ENCODE results near the gene GGCX.
A peak's percentile ranks its signal among the peaks of the same experiment; 100 is the strongest.

The GGCX gene

DNA sequence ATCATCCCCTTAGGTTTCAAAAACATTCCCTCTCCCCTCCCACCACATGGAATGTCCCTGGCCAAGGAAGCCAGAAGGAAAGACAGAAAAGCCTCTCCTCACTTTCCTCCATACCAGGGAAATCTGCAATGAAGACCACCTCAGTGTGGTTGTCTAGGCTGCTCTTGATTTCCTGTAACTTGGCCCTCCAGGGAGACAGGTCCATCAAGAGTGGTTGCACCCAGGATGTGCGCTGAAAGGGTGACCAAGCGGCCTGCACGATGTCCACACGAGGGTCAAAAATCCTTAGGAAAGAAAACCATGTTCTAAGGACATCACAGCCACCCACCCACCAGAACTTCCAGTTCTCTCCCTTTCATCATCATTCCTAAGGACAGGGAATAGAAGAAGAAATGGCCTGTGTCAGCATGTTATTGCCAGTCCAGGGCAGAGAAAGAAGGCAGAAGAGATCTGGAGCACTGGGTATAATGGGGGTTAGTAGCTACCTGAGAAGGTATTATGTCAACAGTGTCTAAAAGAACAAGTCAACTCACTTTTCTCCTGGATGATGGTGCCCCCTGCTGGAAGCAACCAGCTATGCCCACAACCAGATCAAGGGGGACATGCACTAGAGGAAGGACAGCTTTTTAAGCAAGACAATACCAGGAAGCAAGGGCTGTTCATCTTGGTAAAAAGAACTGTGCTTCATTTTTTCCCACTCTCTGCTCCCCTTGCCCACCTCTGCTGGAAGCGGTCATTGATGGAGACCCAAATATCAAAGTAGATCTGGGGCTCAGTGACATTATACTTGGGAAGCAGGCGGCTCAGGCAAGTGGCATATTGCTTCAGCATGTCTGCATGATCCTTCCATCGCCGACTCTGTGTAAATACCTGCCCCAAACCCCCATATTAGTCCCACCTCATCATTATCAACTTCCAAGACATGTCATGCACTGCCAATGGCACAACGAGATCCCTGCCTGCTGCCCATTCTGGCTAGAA, 9.3 kb downstream of the GGCX start:
- peak; percentile 80 for TF ChIP-seq CTCF (IDR thresholded peaks at IDR 0.05)

- no peak for TF ChIP-seq CTCF (IDR thresholded peaks at IDR 0.05)
Measured at GRCh38 chr2:85550486-85550885, 10.8 kb downstream of the GGCX start.

- TF ChIP-seq CTCF (IDR thresholded peaks at IDR 0.05) = no peak
Measured at GRCh38 chr2:85549826-85550225, 11.5 kb downstream of the GGCX start.

DNA sequence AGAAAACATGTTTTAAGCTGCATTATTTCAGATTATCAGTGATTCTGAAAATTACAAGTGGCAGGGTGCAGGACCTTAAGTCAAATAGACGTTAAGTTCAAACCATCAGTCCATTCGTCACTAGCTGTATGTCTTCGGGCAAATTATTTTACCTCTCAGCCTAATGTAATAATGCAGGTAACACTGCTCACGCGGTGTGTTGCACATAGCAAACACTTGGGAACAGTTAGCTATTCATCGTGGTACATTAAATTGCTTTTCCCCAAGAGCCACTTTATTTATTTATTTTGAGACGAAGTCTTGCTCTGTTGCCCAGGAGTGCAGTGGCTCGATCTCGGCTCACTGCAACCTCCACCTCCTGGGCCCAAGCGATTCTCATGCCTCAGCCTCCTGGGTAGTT, 12.2 kb downstream of the GGCX start:
- no peak for TF ChIP-seq CTCF (IDR thresholded peaks at IDR 0.05)

DNA sequence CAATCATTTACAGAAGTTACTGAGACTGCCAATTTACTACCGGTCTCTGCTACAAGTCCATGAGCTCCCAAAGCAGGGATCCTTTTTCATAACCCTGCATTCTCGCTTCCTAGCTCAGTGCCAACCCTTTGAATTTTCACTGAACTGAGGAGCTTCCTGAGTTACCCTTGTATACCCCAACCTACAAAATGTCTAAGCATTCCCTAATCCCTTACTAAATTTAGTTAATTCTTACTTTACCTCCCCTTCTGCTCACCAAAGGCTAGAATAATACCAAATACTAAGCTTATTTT, 12.7 kb downstream of the GGCX start:
- no peak for TF ChIP-seq CTCF (IDR thresholded peaks at IDR 0.05)

DNA sequence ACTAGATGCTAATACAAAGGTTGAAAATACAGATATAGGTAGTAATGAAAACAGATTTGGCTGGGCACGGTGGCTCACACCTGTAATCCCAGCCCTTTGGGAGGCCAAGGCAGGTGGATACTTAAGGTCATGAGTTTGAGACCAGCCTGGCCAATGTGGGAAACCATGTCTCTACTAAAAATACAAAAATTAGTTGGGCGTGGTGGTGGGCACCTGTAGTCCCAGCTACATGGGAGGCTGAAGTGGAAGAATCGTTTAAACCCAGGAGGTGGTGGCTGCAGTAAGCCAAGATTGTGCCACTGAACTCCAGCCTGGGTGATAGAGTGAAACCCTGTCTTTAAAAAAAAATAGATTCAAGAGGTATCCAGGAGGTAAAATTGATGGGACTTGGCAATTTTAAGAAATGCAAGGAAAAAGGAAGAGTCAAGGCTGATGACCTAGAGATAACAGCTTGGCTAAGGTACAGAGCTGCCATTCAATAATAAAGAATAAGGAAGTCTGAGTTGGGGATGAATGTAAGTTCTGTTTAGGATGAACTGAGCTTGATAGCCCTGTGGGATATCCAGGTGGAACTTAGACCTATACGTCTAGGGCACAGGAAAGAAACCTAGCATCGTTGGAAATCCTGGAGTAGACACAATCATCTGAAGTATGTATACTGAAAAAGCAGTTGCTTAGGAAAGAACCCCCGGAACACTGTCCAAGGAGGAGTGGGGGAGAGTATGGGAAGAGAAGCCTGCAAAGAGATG, 13.3 kb downstream of the GGCX start:
- TF ChIP-seq CTCF (IDR thresholded peaks at IDR 0.05) = no peak

GRCh38 chr2:85547089-85547858, 14.0 kb downstream of the GGCX start:
- no peak for TF ChIP-seq CTCF (IDR thresholded peaks at IDR 0.05)

Measured in LNCAP (cell line).